H1 (cell line): Measurements from ENCODE around the gene BSND. TPM values are rescaled to one million over a fixed set of nuclear protein-coding genes. Genes with fewer than 3 reads are reported as not detected.

Experiments
- CTCF ChIA-PET: fragments of 300-600 bp; sonication (Branson Sonifier 250); formaldehyde crosslinking; loops from one replicate; lab custom pipeline; 2021; ENCODE audit not compliant: partially characterized antibody; lab: Charles Lee
- POLR2A ChIA-PET: fragments of 300-600 bp; sonication (Branson Sonifier 250); formaldehyde crosslinking; loops from one replicate; lab custom pipeline; 2021; ENCODE audit warnings: inconsistent platforms; ENCODE audit not compliant: partially characterized antibody; lab: Charles Lee
- DNase-seq, 2 experiments: peaks; one replicate each; pipeline versions ENCODE4 v3.0.0 to v3.0.0-alpha.2; 2010 to 2022; ENCODE audit warnings: low spot score in 2 of 2, low read depth in 1 of 2, mixed read lengths in 1 of 2
- FAIRE-seq: peaks from 2 replicates; lab custom pipeline; 2011; peaks lifted over from hg19 to GRCh38; lab: Jason Lieb, UNC
- H2AFZ ChIP-seq: 2 replicates; pipeline ENCODE4 v1.8.1; 2012; ENCODE audit warnings: low read length, inconsistent platforms
- H2AK5ac ChIP-seq: 2 replicates; pipeline ENCODE4 v1.6.1; 2013; ENCODE audit warnings: low read depth, low read length
- H2BK120ac ChIP-seq: replicated peaks from 2 replicates; pipeline ENCODE3; 2013; ENCODE audit warnings: low read depth, low read length, inconsistent platforms
- H2BK12ac ChIP-seq: 2 replicates; pipeline ENCODE4 v1.6.1; 2013; ENCODE audit warnings: low read depth, low read length
- H2BK15ac ChIP-seq: 2 replicates; pipeline ENCODE4 v1.6.1; 2013; ENCODE audit warnings: low read length
- H2BK20ac ChIP-seq: 2 replicates; pipeline ENCODE4 v1.6.1; 2013; ENCODE audit warnings: low read length
- H2BK5ac ChIP-seq: 2 replicates; pipeline ENCODE4 v1.6.1; 2013; ENCODE audit warnings: low read depth, low read length
- H3K14ac ChIP-seq: 2 replicates; pipeline ENCODE4 v1.6.1; 2013; ENCODE audit warnings: inconsistent platforms; ENCODE audit not compliant: insufficient read length
- H3K18ac ChIP-seq: 2 replicates; pipeline ENCODE4 v1.6.1; 2013; ENCODE audit warnings: low read length; ENCODE audit errors: extremely low read depth
- H3K23ac ChIP-seq: 2 replicates; pipeline ENCODE4 v1.6.1; 2013; ENCODE audit warnings: inconsistent platforms; ENCODE audit not compliant: insufficient read length
- H3K23me2 ChIP-seq: 2 replicates; pipeline ENCODE4 v1.6.1; 2013; ENCODE audit warnings: low read depth, low read length
- H3K27ac ChIP-seq: 2 replicates; pipeline ENCODE4 v1.6.1; 2011; ENCODE audit warnings: low read depth, low read length, inconsistent platforms
- H3K27me3 ChIP-seq, 4 experiments: replicated peaks in 1 of 4; 1 replicate in 1 of 4; 2 replicates in 3 of 4; pipeline versions ENCODE4 v1.6.1 to v1.8.1; 2011 to 2013; ENCODE audit warnings: low read length in 3 of 4, mild to moderate bottlenecking in 3 of 4, inconsistent platforms in 2 of 4, mixed read lengths in 2 of 4, moderate library complexity in 1 of 4; ENCODE audit not compliant: control insufficient read depth in 3 of 4, insufficient read depth in 3 of 4; ENCODE audit errors: extremely low read depth in 1 of 4
- H3K36me3 ChIP-seq, 4 experiments: 2 replicates each; pipeline versions ENCODE4 v1.6.1 to v1.8.1; 2011 to 2013; ENCODE audit warnings: mild to moderate bottlenecking in 4 of 4, low read length in 3 of 4, moderate library complexity in 2 of 4, control low read depth in 1 of 4, inconsistent platforms in 1 of 4; ENCODE audit not compliant: insufficient read depth in 4 of 4, control insufficient read depth in 2 of 4
- H3K4ac ChIP-seq: replicated peaks from 2 replicates; pipeline ENCODE3; 2013; ENCODE audit warnings: low read length, low read depth, mixed read lengths, inconsistent platforms; ENCODE audit not compliant: insufficient read length
- H3K4me1 ChIP-seq, 4 experiments: replicated peaks in 1 of 4; 1 replicate in 1 of 4; 2 replicates in 3 of 4; pipeline versions ENCODE4 v1.6.1 to v1.8.1; 2011 to 2013; ENCODE audit warnings: low read length in 3 of 4, inconsistent platforms in 2 of 4, mixed read lengths in 1 of 4; ENCODE audit not compliant: insufficient read depth in 4 of 4, control insufficient read depth in 3 of 4
- H3K4me2 ChIP-seq, 2 experiments: 2 replicates each; pipeline versions ENCODE4 v1.6.1 to v1.8.1; 2011 to 2013; ENCODE audit warnings: low read depth in 2 of 2, low read length in 2 of 2, control low read depth in 1 of 2, inconsistent platforms in 1 of 2, mild to moderate bottlenecking in 1 of 2; ENCODE audit not compliant: insufficient read depth in 1 of 2
- H3K4me3 ChIP-seq, 4 experiments: fragments of 200-600, 300-600 bp in 1 of 4; sonication (generic), shearing (Covaris generic), sonication (Bioruptor Twin) in 1 of 4; 2 replicates each; pipeline versions ENCODE4 v1.5.1 to v1.8.1; 2011 to 2016; ENCODE audit warnings: low read length in 4 of 4, low read depth in 3 of 4, control low read depth in 2 of 4, inconsistent platforms in 2 of 4, mild to moderate bottlenecking in 2 of 4, mixed read lengths in 1 of 4, moderate library complexity in 1 of 4; ENCODE audit not compliant: insufficient read depth in 2 of 4; ENCODE audit errors: extremely low read depth in 1 of 4
- H3K56ac ChIP-seq: replicated peaks from 2 replicates; pipeline ENCODE3; 2013; ENCODE audit warnings: low read depth, mild to moderate bottlenecking, mixed read lengths, low read length, inconsistent platforms; ENCODE audit not compliant: insufficient read length
- H3K79me1 ChIP-seq: 2 replicates; pipeline ENCODE4 v1.6.1; 2013; ENCODE audit warnings: low read depth, low read length, control low read depth
- H3K79me2 ChIP-seq, 2 experiments: 2 replicates each; pipeline versions ENCODE4 v1.6.1 to v1.8.1; 2012 to 2013; ENCODE audit warnings: low read length in 2 of 2, mild to moderate bottlenecking in 2 of 2, inconsistent platforms in 1 of 2; ENCODE audit not compliant: insufficient read depth in 2 of 2, control insufficient read depth in 1 of 2
- H3K9ac ChIP-seq, 4 experiments: replicated peaks in 1 of 4; 1 replicate in 1 of 4; 2 replicates in 3 of 4; pipeline versions ENCODE4 v1.6.1 to v1.8.1; 2011 to 2013; ENCODE audit warnings: low read depth in 3 of 4, low read length in 3 of 4, control low read depth in 2 of 4, mild to moderate bottlenecking in 2 of 4, moderate library complexity in 2 of 4, inconsistent platforms in 1 of 4; ENCODE audit errors: extremely low read depth in 1 of 4
- H3K9me3 ChIP-seq, 2 experiments: 2 replicates each; pipeline versions ENCODE4 v1.6.1 to v1.8.1; 2012 to 2013; ENCODE audit warnings: mild to moderate bottlenecking in 2 of 2, moderate library complexity in 2 of 2, control low read depth in 1 of 2, inconsistent platforms in 1 of 2, low read depth in 1 of 2, low read length in 1 of 2, mixed read lengths in 1 of 2; ENCODE audit not compliant: insufficient read depth in 2 of 2
- H4K20me1 ChIP-seq, 2 experiments: replicated peaks in 1 of 2; 2 replicates each; pipeline versions ENCODE3 to v1.8.1; 2011 to 2013; ENCODE audit warnings: inconsistent platforms in 2 of 2, low read length in 2 of 2, mild to moderate bottlenecking in 1 of 2; ENCODE audit not compliant: insufficient read depth in 2 of 2, control insufficient read depth in 1 of 2
- H4K5ac ChIP-seq: 2 replicates; pipeline ENCODE4 v1.6.1; 2013; ENCODE audit warnings: low read length, low read depth, mixed read lengths, inconsistent platforms; ENCODE audit not compliant: insufficient read length
- H4K8ac ChIP-seq: 2 replicates; pipeline ENCODE4 v1.8.0; 2013; ENCODE audit warnings: mild to moderate bottlenecking, moderate library complexity, low read length, inconsistent platforms; ENCODE audit not compliant: insufficient read depth; ENCODE audit errors: extremely low read depth
- H4K91ac ChIP-seq: replicated peaks from 2 replicates; pipeline ENCODE3; 2013; ENCODE audit warnings: low read length, mixed read lengths, inconsistent platforms; ENCODE audit not compliant: insufficient read length
- BCL11A ChIP-seq, 2 experiments: IDR thresholded peaks; one replicate each; pipeline ENCODE4 v1.6.1; 2011; ENCODE audit warnings: low read depth in 2 of 2, low read length in 2 of 2, mild to moderate bottlenecking in 2 of 2
- CTCF ChIP-seq, 3 experiments: IDR thresholded peaks; 1 replicate in 2 of 3; 2 replicates in 1 of 3; pipeline versions ENCODE4 v1.5.1 to v1.6.1; 2011; ENCODE audit warnings: low read length in 3 of 3, mild to moderate bottlenecking in 3 of 3, inconsistent platforms in 2 of 3, low read depth in 1 of 3, moderate library complexity in 1 of 3; ENCODE audit not compliant: insufficient read depth in 1 of 3; ENCODE audit errors: control extremely low read depth in 1 of 3
- FOSL1 ChIP-seq: IDR thresholded peaks from 2 replicates; pipeline ENCODE4 v1.6.1; 2011; ENCODE audit warnings: mild to moderate bottlenecking, low read depth, low read length, moderate library complexity; ENCODE audit not compliant: insufficient read depth
- RAD21 ChIP-seq, 2 experiments: IDR thresholded peaks in 1 of 2; conservative IDR thresholded peaks in 1 of 2; 2 replicates each; pipeline ENCODE4 v1.6.1; 2011; ENCODE audit warnings: low read depth in 2 of 2, low read length in 2 of 2, improper control_type of control experiment in 1 of 2, inconsistent platforms in 1 of 2, mild to moderate bottlenecking in 1 of 2, moderate library complexity in 1 of 2
- SIN3A ChIP-seq, 2 experiments: IDR thresholded peaks in 1 of 2; conservative IDR thresholded peaks in 1 of 2; 2 replicates each; pipeline ENCODE4 v1.6.1; 2011 to 2012; ENCODE audit warnings: low read length in 2 of 2, improper control_type of control experiment in 1 of 2, low read depth in 1 of 2, mild to moderate bottlenecking in 1 of 2
- WGBS, 2 experiments: shearing (Covaris generic) in 1 of 2; methylation state at CpG; one replicate each; pipeline versions ENCODE4 v1.1.6 to v1.1.7; 2013 to 2015; ENCODE audit warnings: low lambda C conversion rate in 2 of 2, mixed read lengths in 2 of 2, inconsistent platforms in 1 of 2, low coverage in 1 of 2, missing lambda C conversion rate in 1 of 2; ENCODE audit not compliant: insufficient replicate concordance in 2 of 2, insufficient coverage in 1 of 2, insufficient read length in 1 of 2; ENCODE audit errors: extremely low coverage in 1 of 2, missing lambda C conversion rate in 1 of 2; 5-methylcytosine and 5-hydroxymethylcytosine counted together
- polyA plus RNA-seq, 7 experiments: library from polyadenylated mRNA; depleted of rRNA in 3 of 7; stranded (reverse) in 5 of 7; unstranded in 2 of 7; fragments of >200 nt in 5 of 7; fragments of 200-250 nt in 2 of 7; gene quantifications; 1 replicate in 5 of 7; 2 replicates in 1 of 7; 4 replicates in 1 of 7; pipeline versions ENCODE4 v1.2.1 to v1.2.3, GENCODE V29; 2011 to 2013; ENCODE audit warnings: missing spikeins in 2 of 7, mixed read lengths in 2 of 7
- total RNA-seq: library from RNA; stranded (reverse); fragmentation: NEBNext Ultra II Directional; extraction: Animal tissue kit (Norgen Biotek cat#: 25700); gene quantifications from 2 replicates; pipeline ENCODE4 v1.2.1, GENCODE V29; 2021

The BSND gene
- total and polyA plus RNA-seq, 2 of the 8 experiments (the other 6 are each of a cell fraction or from before 2014, with no cell fraction given), result 0.43 to 0.68 TPM

GRCh38 chr1:55049271-55049913 lies 50.7 kb downstream of the BSND start:
- Histone ChIP-seq H3K9ac (no peak overlapping the region), H4K91ac (no peak overlapping the region), H3K79me2 (no peaks in the 10 kb centered on the region), H2BK12ac (no peak overlapping the region), H3K4me3 (no peak overlapping the region), H4K8ac (peak overlapping the region; percentile 14; the same call in 1 of the 2 replicates), H2BK15ac (no peak overlapping the region), H3K27me3 (no peaks in the 10 kb centered on the region), H3K79me1 (no peaks in the 10 kb centered on the region; the same call in none of the 2 replicates), H3K4ac (no peak overlapping the region), H3K4me1 (no peaks in the 10 kb centered on the region), H3K23ac (no peak overlapping the region), H2BK20ac (no peak overlapping the region), H2AK5ac (no peak overlapping the region), H4K5ac (no peak overlapping the region), H3K27ac (no peak overlapping the region; the same call in 1 of the 2 replicates), H3K23me2 (no peaks in the 10 kb centered on the region), H3K14ac (no peak overlapping the region), H4K20me1 (peaks cover 0 to 33% of the 10 kb centered on the region in 2 experiments), H3K4me2 (no peak overlapping the region), H2BK5ac (no peak overlapping the region), H2BK120ac (no peak overlapping the region), H3K56ac (no peak overlapping the region), H3K9me3 (no peaks in the 10 kb centered on the region), H3K18ac (no peak overlapping the region), H3K36me3 (peaks cover 0 to 16% (median 2%) of the 10 kb centered on the region in 4 experiments; a peak in 3 of 8 replicates), H2AFZ (no peak overlapping the region)
- ChIA-PET CTCF (interaction anchor here (0.8 to 4.3 kb wide), 20 partner anchors 9 to 112 kb away, joined by 3 to 31 read pairs (median 4); partner anchors contain the start of gene PCSK9), POLR2A (interaction anchor here (0.5 to 1.4 kb wide), 2 partner anchors 10 to 1077 kb away, joined by 3 to 4 read pairs; no protein-coding TSS in a partner anchor)
- TF ChIP-seq FOSL1 (no peak), SIN3A (conservative IDR thresholded peaks at IDR 0.05 in 1 of 2, IDR thresholded peaks at IDR 0.05 in 1 of 2; ENCODE audit: low read depth in 1 of 2, low read length in 2 of 2) (no peak), RAD21 (IDR thresholded peaks at IDR 0.05 in 1 of 2, conservative IDR thresholded peaks at IDR 0.05 in 1 of 2; ENCODE audit: low read depth in 2 of 2, low read length in 2 of 2) (peak; percentile 21 to 30; a peak in 2 of 4 replicates), BCL11A (IDR thresholded peaks at IDR 0.05; ENCODE audit: low read depth in 2 of 2, low read length in 2 of 2) (no peak), CTCF (IDR thresholded peaks at IDR 0.05; ENCODE audit: control extremely low read depth in 1 of 3, insufficient read depth in 1 of 3, low read depth in 1 of 3, low read length in 3 of 3) (peak in 2 of 3 experiments; percentile 23 to 32; a peak in 2 of 4 replicates)
- 94% methylated on average over 9 of the region's 9 CpGs; no CpG with 5 or more reads in 1 of the 2 experiments for WGBS, 2 experiments
- DNase-seq, result no peak
- FAIRE-seq, result no peak
